HL-60 (cell line): ENCODE results near the gene COL16A1.

Experiments
- DNase-seq, 2 experiments: peaks; one replicate each; pipeline ENCODE4 v3.0.0-alpha.2; 2010 to 2020; ENCODE audit warnings: low read depth in 1 of 2, low spot score in 1 of 2
- H3K27ac ChIP-seq: fragments of 250-450 bp; sonication (Bioruptor Pico); replicated peaks from 2 replicates; pipeline ENCODE4 v1.5.1; 2020; ENCODE audit warnings: mild to moderate bottlenecking, moderate library complexity
- H3K27me3 ChIP-seq: fragments of 250-450 bp; sonication (Bioruptor Pico); 2 replicates; pipeline ENCODE4 v1.5.1; 2021; ENCODE audit warnings: mild to moderate bottlenecking, moderate library complexity; ENCODE audit not compliant: insufficient read depth, poor library complexity, severe bottlenecking
- H3K4me3 ChIP-seq: replicated peaks from 2 replicates; pipeline ENCODE4 v1.5.1; 2011; ENCODE audit warnings: mild to moderate bottlenecking, control low read depth, low read length; ENCODE audit not compliant: insufficient read depth
- CTCF ChIP-seq: IDR thresholded peaks from one replicate; pipeline ENCODE4 v1.5.1; 2011; ENCODE audit warnings: low read length, control low read depth, inconsistent platforms; ENCODE audit not compliant: insufficient read depth
- GABPA ChIP-seq: IDR thresholded peaks from 2 replicates; pipeline ENCODE4 v1.6.1; 2012; ENCODE audit warnings: low read depth
- POLR2AphosphoS5 ChIP-seq: IDR thresholded peaks from 2 replicates; pipeline ENCODE4 v1.6.1; 2012; ENCODE audit warnings: low read depth
- REST ChIP-seq: IDR thresholded peaks from 2 replicates; pipeline ENCODE4 v1.6.1; 2012; ENCODE audit warnings: low read depth; ENCODE audit not compliant: insufficient replicate concordance
- SPI1 ChIP-seq: IDR thresholded peaks from 2 replicates; pipeline ENCODE4 v1.6.1; 2012; ENCODE audit warnings: low read depth, mild to moderate bottlenecking, borderline replicate concordance

COL16A1 gene

DNA sequence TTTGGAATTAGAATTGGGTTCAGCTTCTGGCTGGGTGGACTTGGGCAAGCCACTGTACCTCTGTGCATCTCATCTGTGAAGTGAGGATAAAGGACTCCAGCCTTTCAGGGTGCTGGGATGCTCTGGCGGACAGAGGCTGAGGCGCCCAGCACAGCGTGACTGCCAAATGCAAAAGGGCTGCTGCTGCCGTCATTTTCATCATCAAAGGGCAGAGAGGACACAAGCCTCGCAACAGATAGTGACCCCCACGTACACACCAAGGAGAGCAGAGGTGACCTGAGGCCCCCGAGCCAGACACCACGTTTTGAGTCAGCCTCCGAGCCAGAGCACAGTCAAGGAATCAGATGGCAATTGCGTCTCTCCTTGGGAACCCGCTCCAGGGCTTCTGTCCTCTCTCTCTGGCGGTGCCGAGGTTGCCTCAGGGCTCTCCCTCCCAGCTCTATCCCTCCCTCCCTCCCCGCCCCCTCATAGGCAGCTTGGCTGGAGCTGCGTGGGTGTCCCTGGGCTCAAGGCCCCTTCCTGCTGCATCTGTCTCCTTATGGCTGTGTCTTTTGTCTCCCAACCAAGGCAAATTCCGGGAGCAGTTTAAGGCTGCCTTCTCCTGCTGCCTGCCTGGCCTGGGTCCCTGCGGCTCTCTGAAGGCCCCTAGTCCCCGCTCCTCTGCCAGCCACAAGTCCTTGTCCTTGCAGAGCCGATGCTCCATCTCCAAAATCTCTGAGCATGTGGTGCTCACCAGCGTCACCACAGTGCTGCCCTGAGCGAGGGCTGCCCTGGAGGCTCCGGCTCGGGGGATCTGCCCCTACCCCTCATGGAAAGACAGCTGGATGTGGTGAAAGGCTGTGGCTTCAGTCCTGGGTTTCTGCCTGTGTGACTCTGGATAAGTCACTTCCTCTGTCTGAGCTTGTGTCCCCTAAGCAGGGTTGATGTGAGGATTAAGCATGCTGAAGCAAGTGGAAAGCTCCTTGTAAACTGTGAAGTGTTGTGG lies 77.3 kb downstream of the COL16A1 start:
- no peak overlapping the region for H3K27ac ChIP-seq
- no peak overlapping the region for H3K4me3 ChIP-seq
- TF ChIP-seq REST (no peak), SPI1 (peak; percentile 34; the same call in 1 of the 2 replicates)
- no peaks in the 10 kb centered on the region for H3K27me3 ChIP-seq
- peak in 1 of 2 experiments; percentile 40 for DNase-seq

- TF ChIP-seq REST = no peak
- TF ChIP-seq SPI1 = no peak
- no peak for TF ChIP-seq GABPA
- no peak for TF ChIP-seq POLR2AphosphoS5
- TF ChIP-seq CTCF = no peak
- DNase-seq = no peak
- no peaks in the 10 kb centered on the region for H3K27me3 ChIP-seq
- H3K4me3 ChIP-seq = no peak overlapping the region
- no peak overlapping the region for H3K27ac ChIP-seq
Measured at GRCh38 chr1:31625561-31626222, 78.1 kb downstream of the COL16A1 start.

DNA sequence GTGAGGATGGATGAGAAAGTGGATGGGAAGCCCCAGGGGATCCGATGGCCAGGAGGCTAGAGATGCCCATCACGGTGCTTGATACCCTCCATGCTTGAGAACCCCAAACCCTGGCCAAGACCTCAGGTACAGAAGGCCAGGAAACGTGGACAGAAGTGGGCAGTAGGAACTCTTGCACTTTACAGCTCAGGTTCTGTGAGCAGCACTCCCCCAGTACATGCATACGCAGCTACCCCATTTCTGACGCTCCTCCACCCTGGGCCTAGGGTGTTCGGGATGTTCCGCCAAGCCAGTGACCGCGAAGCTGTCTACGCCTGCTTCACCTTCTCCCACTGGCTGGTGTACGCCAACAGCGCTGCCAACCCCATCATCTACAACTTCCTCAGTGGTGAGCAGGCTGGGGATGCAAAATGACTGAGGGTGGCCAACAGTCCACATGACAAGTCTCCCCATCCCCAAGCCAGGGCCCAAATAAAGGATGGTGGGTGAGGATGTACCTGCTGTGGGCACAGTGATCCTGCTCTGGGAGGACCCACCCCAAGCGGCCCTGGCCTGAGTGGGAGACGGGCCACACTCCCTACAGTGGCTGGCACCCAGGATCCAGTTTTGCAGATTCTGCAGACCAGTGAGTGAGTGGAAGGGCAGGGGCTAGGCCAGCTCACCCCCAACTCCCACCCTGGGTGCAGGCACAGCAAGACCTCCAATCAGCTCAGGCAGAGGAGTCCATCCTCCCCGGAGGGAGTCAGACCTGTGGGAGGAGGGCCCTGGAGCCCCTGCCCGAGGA lies 78.9 kb downstream of the COL16A1 start:
- no peak overlapping the region for H3K27ac ChIP-seq
- no peaks in the 10 kb centered on the region for H3K27me3 ChIP-seq
- no peak for TF ChIP-seq GABPA
- no peak for TF ChIP-seq REST
- no peak for TF ChIP-seq CTCF
- TF ChIP-seq POLR2AphosphoS5 = no peak
- no peak for TF ChIP-seq SPI1
- no peak for DNase-seq
- no peak overlapping the region for H3K4me3 ChIP-seq
